Fibroblast of villous mesenchyme (primary cell): ENCODE results near the gene CHD9. TPM values are rescaled to one million over a fixed set of nuclear protein-coding genes. Genes with fewer than 3 reads are reported as not detected.

Experiments
- DNase-seq: peaks from one replicate; pipeline ENCODE4 v3.0.0-alpha.2; 2010; ENCODE audit warnings: low read depth
- H3K4me3 ChIP-seq: 2 replicates; pipeline ENCODE4 v1.5.1; 2011; ENCODE audit warnings: low read depth, mild to moderate bottlenecking, low read length
- CTCF ChIP-seq: IDR thresholded peaks from 2 replicates; pipeline ENCODE4 v1.5.1; 2012; ENCODE audit warnings: low read depth, mild to moderate bottlenecking, low read length; ENCODE audit not compliant: insufficient read depth
- total RNA-seq: library from RNA; depleted of rRNA; stranded (reverse); fragments of >200 nt; gene quantifications from 2 replicates; pipeline ENCODE4 v1.2.3, GENCODE V29; 2012

Gene CHD9
- total RNA-seq, 1 donor: 102 TPM

DNA sequence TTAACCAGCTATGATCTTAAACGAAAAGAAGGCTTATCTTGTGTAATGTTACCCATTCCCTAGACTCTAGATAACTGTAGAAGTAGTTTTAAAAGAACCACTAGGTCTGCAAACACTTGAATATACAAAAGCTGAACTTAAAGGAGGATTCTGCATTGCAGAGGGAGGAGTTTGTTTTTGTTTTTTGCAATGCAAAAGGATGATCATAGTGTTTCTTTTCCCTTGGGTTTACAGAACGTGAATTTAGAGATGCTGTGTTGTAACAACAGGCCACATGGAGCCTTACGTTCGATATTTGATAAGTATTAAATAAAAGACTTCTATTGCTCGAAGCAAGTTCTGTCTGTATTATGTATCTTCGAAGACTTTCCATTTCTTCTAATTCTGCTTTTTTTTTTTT is 77.6 kb downstream of the CHD9 start:
- DNase-seq: peak; percentile 40

GRCh38 chr16:53135329-53135728 is 80.5 kb downstream of the CHD9 start:
- H3K4me3 ChIP-seq: no peak overlapping the region
- no peak for DNase-seq
- TF ChIP-seq CTCF: no peak

More for the DNA sequence above, 77.6 kb downstream of the CHD9 start:
- TF ChIP-seq CTCF: no peak
- H3K4me3 ChIP-seq: peak overlapping the region; percentile 87

DNA sequence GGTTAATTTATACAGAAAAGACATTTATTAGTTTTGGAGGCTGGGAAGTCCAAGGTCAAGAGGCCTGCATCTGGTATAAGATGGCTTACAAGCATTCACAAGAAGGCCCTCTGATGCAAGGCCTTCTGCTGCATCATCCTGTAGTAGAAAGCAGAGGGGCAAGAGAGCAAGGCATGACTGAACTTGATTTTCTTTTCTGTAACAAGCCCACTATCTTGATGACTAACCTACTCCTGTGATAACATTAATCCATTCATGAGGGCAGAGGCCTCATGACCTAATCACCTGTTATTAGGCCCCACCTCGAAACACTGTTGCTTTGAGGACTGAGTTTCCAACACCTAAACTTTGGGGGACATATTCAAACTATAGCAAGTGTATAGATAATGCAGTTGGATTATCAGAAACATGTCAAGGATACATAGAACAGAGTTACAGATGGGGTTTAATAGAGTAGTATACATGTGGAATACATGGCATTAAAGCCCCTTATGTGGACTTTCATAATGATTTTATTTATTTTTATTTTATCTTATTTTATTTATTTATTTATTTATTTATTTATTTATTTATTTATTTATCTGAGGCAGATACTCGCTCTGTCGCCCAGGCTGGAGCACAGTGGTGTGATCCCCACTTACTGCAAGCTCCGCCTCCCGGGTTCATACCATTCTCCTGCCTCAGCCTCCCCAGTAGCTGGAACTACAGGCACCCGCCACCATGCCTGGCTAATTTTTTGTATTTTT is 88.2 kb downstream of the CHD9 start:
- H3K4me3 ChIP-seq: no peak overlapping the region
- no peak for TF ChIP-seq CTCF
- peak; percentile 74 for DNase-seq

GRCh38 chr16:53147500-53148065 is 92.8 kb downstream of the CHD9 start:
- no peak for DNase-seq
- no peak for TF ChIP-seq CTCF
- H3K4me3 ChIP-seq: no peak overlapping the region

- no peak for DNase-seq
- H3K4me3 ChIP-seq: no peak overlapping the region
- no peak for TF ChIP-seq CTCF
Measured at GRCh38 chr16:53150769-53151168, 96.0 kb downstream of the CHD9 start.

GRCh38 chr16:53152329-53152728 is 97.5 kb downstream of the CHD9 start:
- no peak for DNase-seq
- no peak overlapping the region for H3K4me3 ChIP-seq
- TF ChIP-seq CTCF: no peak
